GM19025 (cell line): Measurements from ENCODE around the gene MX2.
A peak's percentile ranks its signal among the peaks of the same experiment; 100 is the strongest.
"Not testable (repeated sequence)": the region's sequence is repeated elsewhere in the genome, so short reads cannot be mapped to it uniquely, and the experiment has no call there.

Experiments used
- ATAC-seq: cut with Tn5 transposase; IDR thresholded peaks from one replicate; pipeline ENCODE4 v1.9.1; 2021; ENCODE audit warnings: mild to moderate bottlenecking, low read depth, moderate library complexity; ENCODE audit not compliant: unreplicated experiment

Gene MX2

GRCh38 chr21:41337515-41337914 is 24.3 kb upstream of the MX2 start:
- ATAC-seq, result no peak

DNA sequence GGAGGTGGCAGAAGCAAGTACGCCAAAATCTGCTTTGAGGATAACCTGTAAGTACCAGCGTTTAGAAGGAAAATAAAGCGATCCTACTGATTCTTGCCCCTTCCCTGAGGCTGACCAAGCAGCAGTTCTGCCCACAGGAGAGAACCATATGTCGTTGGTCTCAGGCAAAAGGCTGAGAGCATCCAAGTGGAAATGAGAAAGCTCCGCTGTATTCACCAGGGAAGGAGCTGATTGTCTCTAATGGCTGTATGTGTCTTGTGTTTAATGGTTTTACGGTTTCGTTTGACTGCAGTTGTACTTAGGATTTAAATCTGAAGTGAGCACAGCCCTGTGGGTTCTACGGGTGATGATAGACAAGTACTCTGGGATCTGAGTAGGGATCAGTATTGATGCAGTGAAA is 23.4 kb upstream of the MX2 start:
- no peak for ATAC-seq

DNA sequence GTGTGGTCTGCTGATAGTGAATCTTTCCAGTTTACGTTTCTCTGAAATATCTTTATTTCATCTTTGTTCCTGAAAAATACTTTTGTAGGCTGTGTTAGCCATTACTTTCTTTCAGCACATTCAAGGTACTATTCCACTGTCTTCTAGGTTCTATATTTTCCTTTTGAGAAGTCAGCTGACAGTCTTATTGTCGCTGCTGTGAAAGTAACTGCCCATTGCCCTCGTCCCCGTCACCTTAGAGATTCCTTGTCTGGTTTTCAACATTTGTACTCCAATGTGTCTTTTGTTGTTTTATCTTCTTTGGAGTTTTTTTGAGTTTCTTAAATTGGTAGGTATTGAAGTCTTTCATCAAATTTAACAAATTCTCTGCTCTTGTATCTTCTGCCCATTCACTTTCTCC is 19.8 kb upstream of the MX2 start:
- no peak for ATAC-seq

DNA sequence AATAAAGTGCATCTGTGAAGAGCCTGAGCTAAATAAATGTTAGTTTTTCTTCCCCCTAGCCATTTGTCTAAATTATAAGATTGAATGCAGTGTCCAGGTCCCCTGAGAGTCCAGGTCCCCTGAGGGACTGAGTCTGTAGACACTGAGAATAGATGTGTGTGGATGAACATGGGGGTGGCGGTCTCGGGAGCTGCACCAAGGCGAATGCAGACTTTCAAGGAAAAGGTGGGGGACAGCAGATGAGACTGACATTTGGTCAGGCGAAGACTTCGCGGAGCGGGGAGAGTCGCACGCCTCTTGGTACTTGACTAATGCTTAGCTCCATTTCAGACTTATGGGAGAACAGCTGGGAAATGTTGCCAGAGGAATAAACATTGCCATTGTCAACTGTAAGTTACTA is 17.7 kb upstream of the MX2 start:
- no peak for ATAC-seq

- ATAC-seq, result no peak
These were observed 16.5 kb upstream of the MX2 start for GRCh38 chr21:41345356-41345755.

DNA sequence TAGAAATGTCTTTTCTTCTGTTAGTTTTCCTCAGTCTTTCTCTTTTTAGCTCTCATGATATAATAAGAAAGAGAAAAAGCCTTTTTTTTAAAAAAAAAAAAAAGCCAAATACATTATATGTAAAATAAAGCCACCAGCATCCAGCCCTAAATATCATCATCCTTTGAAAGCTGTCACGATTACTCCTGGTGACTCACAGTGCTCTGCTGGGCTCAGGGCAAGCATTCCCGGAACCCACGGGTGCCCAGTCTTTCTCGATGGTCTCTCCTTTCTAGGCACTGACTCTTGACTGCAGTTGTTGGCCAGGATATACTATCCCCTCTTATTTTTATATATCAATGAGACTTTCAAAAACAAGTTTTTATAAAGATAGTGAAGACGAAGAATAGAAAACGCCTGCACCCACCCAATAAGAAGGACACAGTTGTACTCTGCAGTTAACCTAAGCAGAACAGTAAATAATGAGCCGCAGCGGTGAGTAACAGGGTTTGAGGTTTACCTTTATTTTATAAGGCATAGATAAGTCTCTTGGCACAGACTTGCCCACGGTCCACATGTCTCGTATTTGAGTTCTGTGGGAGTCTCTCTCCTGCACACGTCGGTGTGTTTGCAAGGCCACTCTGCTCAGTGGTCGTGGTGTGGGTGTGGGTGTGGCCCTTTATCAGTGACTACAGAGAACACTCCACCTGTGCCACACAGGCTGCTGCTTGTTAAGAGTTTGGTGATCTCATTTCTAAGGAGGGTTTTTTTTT is 15.7 kb upstream of the MX2 start:
- no peak for ATAC-seq

DNA sequence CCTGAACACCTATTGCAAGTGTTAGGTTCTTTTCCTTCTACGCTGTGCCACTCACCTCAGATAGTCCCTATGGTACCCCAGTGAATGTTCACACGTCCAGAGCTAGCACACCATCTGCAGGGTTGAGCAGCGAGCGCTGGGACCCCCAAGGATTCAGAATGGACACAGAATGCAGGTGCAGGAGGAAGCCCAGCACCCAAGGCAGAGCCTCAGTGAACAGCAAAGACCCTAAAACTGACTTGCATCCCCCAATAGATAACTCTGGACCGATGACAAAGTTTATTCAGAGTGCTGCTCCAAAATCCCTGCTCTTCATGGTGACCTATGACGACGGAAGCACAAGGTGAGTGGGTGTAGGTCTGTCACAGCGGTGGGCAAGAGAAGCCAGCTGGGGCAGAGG is 15.1 kb upstream of the MX2 start:
- no peak for ATAC-seq

GRCh38 chr21:41348434-41348833 is 13.4 kb upstream of the MX2 start:
- ATAC-seq, result no peak

DNA sequence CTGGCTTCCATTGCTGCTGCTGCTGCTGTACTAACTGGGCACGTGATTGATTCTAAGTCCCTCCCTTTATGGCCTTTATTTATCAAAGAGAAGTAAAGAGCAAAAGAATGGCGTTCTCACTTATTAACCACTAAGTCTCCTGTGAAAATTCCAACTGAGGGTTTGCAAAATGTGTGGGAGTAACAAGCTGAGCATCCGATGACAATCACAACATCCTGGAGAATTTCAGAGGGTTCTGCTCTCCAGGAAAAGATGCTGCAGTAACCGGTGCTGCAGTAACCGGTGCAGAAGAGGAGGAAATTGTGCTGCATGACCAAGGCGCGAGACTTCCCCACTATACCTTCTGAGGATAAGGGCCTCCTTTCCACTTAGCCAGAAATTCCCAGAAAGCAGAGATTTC is 12.7 kb upstream of the MX2 start:
- no peak for ATAC-seq

- no peak for ATAC-seq
These were observed 12.0 kb upstream of the MX2 start for GRCh38 chr21:41349619-41350390.

DNA sequence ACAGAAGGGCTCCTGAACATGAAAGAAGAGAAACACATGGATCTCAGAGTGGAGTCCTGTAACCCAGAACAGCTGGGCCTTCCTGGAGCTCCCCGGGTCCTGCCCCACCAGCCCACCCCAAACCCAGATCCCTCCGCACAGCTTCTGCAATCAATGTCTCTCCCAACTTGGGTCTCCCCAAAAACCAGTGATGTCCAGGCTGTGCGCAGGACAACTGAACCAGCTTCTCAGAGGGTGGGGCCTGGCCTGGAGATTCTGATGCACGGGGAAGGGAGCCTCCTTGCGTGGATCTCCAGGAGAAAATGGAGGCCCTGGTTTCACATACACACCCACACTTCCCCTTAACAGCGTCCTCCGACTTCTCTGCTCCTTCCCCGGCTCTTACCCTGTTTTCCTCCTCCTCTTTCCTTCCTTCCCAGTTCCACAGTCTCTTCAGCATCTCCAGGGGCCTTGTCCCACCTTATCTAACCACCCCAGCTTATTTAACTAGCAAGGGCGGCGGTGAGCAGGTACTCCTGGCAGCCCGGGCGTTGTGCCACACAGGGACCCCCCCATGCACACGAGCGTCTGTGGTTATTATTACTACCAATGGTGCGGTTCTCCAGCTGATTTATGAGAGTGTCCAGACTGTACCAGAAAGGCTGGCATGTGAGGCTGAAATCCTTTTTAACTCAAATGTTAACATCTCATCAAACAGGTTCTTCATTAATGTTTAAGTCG is 11.2 kb upstream of the MX2 start:
- no peak for ATAC-seq

- no peak for ATAC-seq
These were observed 4.3 kb upstream of the MX2 start for GRCh38 chr21:41357546-41357945.

DNA sequence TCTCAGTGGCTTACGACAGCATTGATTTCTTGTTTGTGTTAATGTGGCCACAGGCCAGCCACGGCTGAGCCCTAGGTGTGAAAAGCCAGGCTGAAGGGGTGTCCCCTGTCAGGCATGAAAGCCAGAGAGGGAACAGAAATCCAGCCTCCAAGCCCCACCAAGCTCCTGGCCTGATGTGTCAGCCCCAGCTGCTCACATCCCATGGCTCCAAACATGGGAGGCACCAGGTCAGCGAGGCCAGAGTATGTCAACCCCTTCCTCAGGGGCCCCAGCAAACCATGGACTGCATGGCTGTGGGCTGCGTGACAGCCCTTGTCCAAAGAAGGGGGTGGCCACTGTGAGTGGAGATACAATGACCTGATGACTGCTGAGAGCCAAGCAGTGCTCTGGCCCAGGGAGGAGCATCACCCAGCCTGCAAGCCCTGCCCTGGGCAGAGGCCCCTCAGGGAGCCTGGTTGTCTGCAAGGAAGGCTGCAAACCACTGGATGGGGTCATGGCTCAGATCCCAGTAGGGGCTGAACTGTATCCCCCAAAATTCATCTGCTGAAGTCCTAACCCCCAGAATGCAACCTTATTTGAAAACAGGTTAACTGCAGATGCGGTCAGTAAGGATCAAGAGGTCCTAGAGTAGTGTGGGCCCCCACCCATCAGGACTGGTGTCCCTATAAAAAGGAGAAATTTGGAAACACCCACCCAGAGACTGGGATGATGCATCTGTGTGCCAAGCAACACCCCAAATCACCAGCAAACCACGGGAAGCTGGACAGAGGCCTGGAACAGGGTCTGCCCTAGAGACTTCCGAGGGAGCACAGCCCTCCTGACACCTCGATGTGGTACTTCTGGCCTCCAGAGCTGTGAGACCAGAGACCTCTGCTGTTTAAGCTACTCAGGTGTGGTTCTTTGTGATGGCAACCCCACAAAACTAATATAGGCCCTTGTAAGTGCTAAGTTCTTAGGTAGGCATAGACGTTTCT is 3.3 kb upstream of the MX2 start:
- no peak for ATAC-seq

- ATAC-seq, result no peak
These were observed 2.5 kb upstream of the MX2 start for GRCh38 chr21:41359286-41359685.

DNA sequence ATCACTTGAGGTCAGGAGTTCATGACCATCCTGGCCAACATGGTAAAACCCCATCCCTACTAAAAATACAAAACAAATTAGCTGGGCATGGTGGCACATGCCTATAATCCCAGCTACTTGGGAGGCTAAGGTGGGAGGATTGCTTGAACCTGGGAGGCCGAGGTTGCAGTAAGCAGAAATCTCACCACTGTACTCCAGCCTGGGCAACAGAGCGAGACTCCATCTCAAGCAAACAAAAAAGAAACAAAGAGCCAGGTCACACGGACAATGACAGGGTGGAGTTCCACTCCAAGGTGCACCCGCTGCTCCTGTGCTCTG is 2.1 kb upstream of the MX2 start:
- ATAC-seq, result not testable (repeated sequence)

DNA sequence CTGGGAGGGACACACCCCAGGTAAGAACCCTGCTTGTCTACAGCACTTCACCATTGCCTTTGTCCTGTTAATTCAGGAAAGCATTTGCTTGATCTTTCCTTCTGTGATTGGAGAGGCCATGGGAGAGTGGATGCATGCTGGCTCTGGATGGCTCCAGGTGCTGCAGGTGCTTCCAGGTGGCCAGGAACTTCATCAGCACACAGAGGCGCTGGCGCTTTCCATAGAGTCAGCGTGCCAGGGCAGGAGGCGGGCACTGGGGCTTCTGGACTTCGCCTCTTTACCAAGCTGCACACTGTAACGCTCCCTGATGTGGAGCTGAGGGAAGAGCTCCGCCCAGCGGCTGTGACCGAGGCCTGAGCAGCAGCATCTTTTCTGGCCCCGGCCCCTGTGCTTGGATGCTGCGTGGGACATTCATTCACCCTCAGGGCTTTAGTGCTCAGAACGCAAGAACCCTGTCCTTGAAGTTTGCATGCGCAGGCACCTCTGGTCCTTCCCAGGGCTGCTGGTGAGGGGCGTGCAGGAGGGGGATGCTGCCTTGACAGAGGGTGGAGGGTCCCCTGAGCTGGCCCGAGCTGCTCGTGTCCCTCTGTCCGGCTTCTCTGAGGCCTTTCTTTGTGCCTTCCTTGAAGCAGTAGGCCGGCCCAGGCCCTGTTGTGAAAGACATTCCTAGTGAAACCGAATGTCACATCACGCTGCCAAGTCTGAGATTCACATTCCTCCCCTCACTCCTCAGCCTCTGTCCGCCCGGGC is 1.6 kb upstream of the MX2 start:
- ATAC-seq, result no peak

DNA sequence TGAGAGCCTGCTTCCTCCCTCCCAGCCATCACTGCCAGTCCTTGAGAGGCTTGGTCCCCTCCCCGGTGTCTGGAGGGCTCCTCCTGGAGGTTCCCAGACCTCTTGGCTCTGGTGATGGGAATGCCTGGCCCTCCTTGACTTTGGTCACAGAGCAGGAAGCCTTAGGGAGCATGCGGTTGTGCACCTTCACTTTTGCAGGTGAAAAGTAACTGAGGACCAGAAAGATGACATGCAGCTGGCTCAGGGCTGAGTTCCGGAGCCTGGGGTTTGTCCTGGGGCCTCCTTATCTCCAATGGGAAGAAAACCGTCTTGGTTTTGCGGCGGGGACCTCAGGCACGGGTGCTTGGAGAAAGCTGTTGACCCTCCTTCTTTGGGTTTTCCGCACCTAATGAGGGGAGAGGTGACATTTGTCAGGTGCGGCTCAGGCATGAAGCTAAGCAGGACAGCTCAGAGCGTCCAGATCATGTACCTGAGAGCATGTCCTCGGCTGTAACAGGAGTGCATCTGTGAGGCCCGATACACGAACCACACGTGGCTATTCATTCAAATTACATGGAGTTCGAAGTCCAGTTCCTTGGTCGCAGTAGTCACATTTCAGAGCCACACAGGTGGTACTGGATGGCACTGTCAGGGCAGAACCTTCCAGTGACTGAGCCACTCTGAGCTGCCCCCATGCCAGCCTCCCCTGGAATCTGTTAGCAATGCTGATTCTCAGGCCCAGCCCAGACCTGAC is 608 bp upstream of the MX2 start:
- ATAC-seq, result peak; percentile 13

GRCh38 chr21:41362605-41363369 is 960 bp downstream of the MX2 start:
- no peak for ATAC-seq
